ENCODE measurements around the gene GPX3. TPM values are rescaled to one million over a fixed set of nuclear protein-coding genes. Genes with fewer than 3 reads are reported as not detected.

GPX3 gene
- total and polyA plus RNA-seq, 2 of the 8 experiments (the other 6 are each of a cell fraction or from before 2014, with no cell fraction given): 27.8 to 77.9 TPM

- TF ChIP-seq CTBP2 (IDR thresholded peaks at IDR 0.05; ENCODE audit: borderline replicate concordance, insufficient read depth, insufficient read length, low read length) (no peak), NANOG (IDR thresholded peaks at IDR 0.05; ENCODE audit: insufficient read depth, low read depth, low read length, poor library complexity, severe bottlenecking) (no peak), RFX5 (IDR thresholded peaks at IDR 0.05; ENCODE audit: borderline replicate concordance, low read depth, low read length) (no peak), CREB1 (IDR thresholded peaks at IDR 0.05) (no peak), SIRT6 (IDR thresholded peaks at IDR 0.05; ENCODE audit: low read length) (no peak), CTCF (IDR thresholded peaks at IDR 0.05; ENCODE audit: control extremely low read depth in 1 of 3, insufficient read depth in 1 of 3, low read depth in 1 of 3, low read length in 3 of 3) (no peak), SP2 (IDR thresholded peaks at IDR 0.05; ENCODE audit: low read length) (no peak), PHF8 (conservative IDR thresholded peaks at IDR 0.05; ENCODE audit: low read depth, low read length) (no peak)
These were observed 26.5 kb upstream of the GPX3 start (continued) for GRCh38 chr5:150993826-150994412.
